Mesangial cell (primary cell): ENCODE measurements around the gene KLHDC9. TPM values are rescaled to one million over a fixed set of nuclear protein-coding genes. Genes with fewer than 3 reads are reported as not detected.

ENCODE experiments used
- total RNA-seq: library from RNA; depleted of rRNA; stranded (reverse); fragments of >200 nt; gene quantifications from 2 replicates; pipeline ENCODE4 v1.2.3, GENCODE V29; 2015

Gene KLHDC9
- 3.7 and 8.4 TPM in 2 replicates for total RNA-seq

GRCh38 chr1:161098210-161099068 is at the start of gene KLHDC9:
KLHDC9 (plus strand) TSS chr1:161098361; CDS start chr1:161098536, 175 bp downstream.

GRCh38 chr1:161069731-161070270 is 28.4 kb upstream of the KLHDC9 start, which contains the start of gene ARHGAP30:
ARHGAP30 (minus strand) TSS chr1:161069891; CDS start chr1:161069624, 267 bp downstream.

GRCh38 chr1:161089251-161089924 is 8.8 kb upstream of the KLHDC9 start, which contains the start of gene NECTIN4:
NECTIN4 (minus strand) TSS chr1:161089558; CDS start chr1:161089296, 262 bp downstream.

GRCh38 chr1:161117759-161118581 is 19.8 kb downstream of the KLHDC9 start, which contains the start of the genes NIT1 and PFDN2:
NIT1 (plus strand) TSS chr1:161118105; CDS start chr1:161118177, 72 bp downstream.
PFDN2 (minus strand) TSS chr1:161118037; CDS start chr1:161118026, 11 bp downstream.

GRCh38 chr1:161132410-161133219 is 34.5 kb downstream of the KLHDC9 start, which contains the start of gene DEDD:
DEDD (minus strand) TSS chr1:161132667; CDS start chr1:161124462, 8,205 bp downstream.

Other genes starting within 250 kb of the KLHDC9 start
- not detected in 2 replicates for gene CD244, start 235.5 kb upstream of the KLHDC9 start, total RNA-seq
- gene ITLN1, start 213.2 kb upstream of the KLHDC9 start, total RNA-seq, result not detected in 2 replicates
- gene ITLN2, start 143.6 kb upstream of the KLHDC9 start, total RNA-seq, result not detected in 2 replicates
- gene F11R, start 77.2 kb upstream of the KLHDC9 start, total RNA-seq, result 20.0 and 27.5 TPM in 2 replicates
- 43.5 and 103 TPM in 2 replicates for gene TSTD1, start 59.4 kb upstream of the KLHDC9 start, total RNA-seq
- gene USF1, start 52.4 kb upstream of the KLHDC9 start, total RNA-seq, result 36.6 and 41.6 TPM in 2 replicates
- gene ARHGAP30, start 28.5 kb upstream of the KLHDC9 start, total RNA-seq, result not detected in 2 replicates
- under 0.01 and 0.16 TPM in 2 replicates for gene NECTIN4, start 8.8 kb upstream of the KLHDC9 start, total RNA-seq
- 25.9 and 58.7 TPM in 2 replicates for gene PFDN2, start 19.7 kb downstream of the KLHDC9 start, total RNA-seq
- 30.5 and 31.9 TPM in 2 replicates for gene NIT1, start 19.7 kb downstream of the KLHDC9 start, total RNA-seq
- 32.1 and 41.1 TPM in 2 replicates for gene DEDD, start 34.3 kb downstream of the KLHDC9 start, total RNA-seq
- gene UFC1, start 55.6 kb downstream of the KLHDC9 start, total RNA-seq, result 65.0 and 66.7 TPM in 2 replicates
- 14.2 and 19.6 TPM in 2 replicates for gene USP21, start 61.1 kb downstream of the KLHDC9 start, total RNA-seq
- 16.8 and 21.4 TPM in 2 replicates for gene PPOX, start 68.1 kb downstream of the KLHDC9 start, total RNA-seq
- 40.9 and 46.8 TPM in 2 replicates for gene B4GALT3, start 79.1 kb downstream of the KLHDC9 start, total RNA-seq
- gene ADAMTS4, start 100.7 kb downstream of the KLHDC9 start, total RNA-seq, result 0.25 and 0.49 TPM in 2 replicates
- 98.3 and 117 TPM in 2 replicates for gene NDUFS2, start 104.0 kb downstream of the KLHDC9 start, total RNA-seq
- gene FCER1G, start 116.9 kb downstream of the KLHDC9 start, total RNA-seq, result 1.3 TPM in 1 of 2 replicates, not detected in the other
- gene APOA2, start 125.3 kb downstream of the KLHDC9 start, total RNA-seq, result not detected in 2 replicates
- gene TOMM40L, start 127.7 kb downstream of the KLHDC9 start, total RNA-seq, result 9.3 and 10.0 TPM in 2 replicates
- gene NR1I3, start 139.8 kb downstream of the KLHDC9 start, total RNA-seq, result not detected in 2 replicates
- gene PCP4L1, start 160.4 kb downstream of the KLHDC9 start, total RNA-seq, result not detected in 2 replicates
- gene MPZ, start 211.6 kb downstream of the KLHDC9 start, total RNA-seq, result 0.38 and 0.49 TPM in 2 replicates
- gene SDHC, start 216.0 kb downstream of the KLHDC9 start, total RNA-seq, result 37.8 and 73.1 TPM in 2 replicates